A673 (cell line): ENCODE results near the gene LTBR. TPM values are rescaled to one million over a fixed set of nuclear protein-coding genes. Genes with fewer than 3 reads are reported as not detected.
A peak's percentile ranks its signal among the peaks of the same experiment; 100 is the strongest.

Experiments
- BruUV-seq: library from RNA; stranded (reverse); fragments of 400-500 nt; replicated peaks from 2 replicates; lab custom pipeline; 2021; lab: Mats Ljungman, UMichigan
- CTCF ChIA-PET: fragments of 300-600 bp; sonication (Branson Sonifier 250); formaldehyde crosslinking; loops from one replicate; lab custom pipeline; 2022; ENCODE audit warnings: antibody characterized with exemption; lab: Charles Lee
- POLR2A ChIA-PET: fragments of 300-600 bp; sonication (Branson Sonifier 250); formaldehyde crosslinking; loops from one replicate; lab custom pipeline; 2022; ENCODE audit warnings: antibody characterized with exemption; ENCODE audit not compliant: low non-redundant PET; lab: Charles Lee
- DNase-seq: peaks from one replicate; pipeline ENCODE4 v3.0.0-alpha.2; 2015; ENCODE audit warnings: low spot score
- H3K27ac ChIP-seq: fragments of 200-600 bp; sonication (generic); 2 replicates; pipeline ENCODE4 v1.5.1; 2016; ENCODE audit warnings: mixed run types, low read depth, mild to moderate bottlenecking, mixed read lengths, antibody characterized with exemption, low read length; ENCODE audit not compliant: poor library complexity, severe bottlenecking
- H3K27me3 ChIP-seq: fragments of 200-600 bp; sonication (generic); replicated peaks from 2 replicates; pipeline ENCODE4 v1.6.1; 2017; ENCODE audit warnings: mixed run types, low read depth, mild to moderate bottlenecking, mixed read lengths, antibody characterized with exemption, low read length; ENCODE audit not compliant: insufficient read depth, poor library complexity
- H3K36me3 ChIP-seq: fragments of 200-600 bp; sonication (generic); 2 replicates; pipeline ENCODE4 v1.6.1; 2016; ENCODE audit warnings: mixed run types, mild to moderate bottlenecking, mixed read lengths, antibody characterized with exemption, low read length; ENCODE audit not compliant: insufficient read depth, poor library complexity, severe bottlenecking
- H3K4me1 ChIP-seq: fragments of 200-600 bp; sonication (generic); 2 replicates; pipeline ENCODE4 v1.6.1; 2017; ENCODE audit warnings: mixed run types, mild to moderate bottlenecking, mixed read lengths, antibody characterized with exemption, low read length; ENCODE audit not compliant: insufficient read depth, poor library complexity, severe bottlenecking
- H3K4me3 ChIP-seq: fragments of 200-600 bp; sonication (generic); 2 replicates; pipeline ENCODE4 v1.5.1; 2016; ENCODE audit warnings: low read depth, mixed run types, mild to moderate bottlenecking, mixed read lengths, low read length; ENCODE audit not compliant: poor library complexity, severe bottlenecking
- H3K9me3 ChIP-seq: fragments of 200-600 bp; sonication (generic); 2 replicates; pipeline ENCODE4 v1.6.1; 2016; ENCODE audit warnings: mixed run types, low read depth, mild to moderate bottlenecking, mixed read lengths, antibody characterized with exemption, low read length; ENCODE audit not compliant: poor library complexity, severe bottlenecking
- CTCF ChIP-seq: fragments of 300-800, 200-600 bp; sonication (generic); conservative IDR thresholded peaks from 2 replicates; pipeline ENCODE4 v1.5.1; 2017; ENCODE audit warnings: low read depth, mild to moderate bottlenecking, antibody characterized with exemption, low read length, moderate library complexity, mixed read lengths
- EZH2 ChIP-seq: fragments of 200-600 bp; sonication (generic); IDR thresholded peaks from 2 replicates; pipeline ENCODE4 v1.6.1; 2017; ENCODE audit warnings: borderline replicate concordance, low read depth, mild to moderate bottlenecking, mixed read lengths, antibody characterized with exemption, low read length; ENCODE audit not compliant: poor library complexity, severe bottlenecking
- intact Hi-C: fragments of 100-400 bp; cut with micrococcal nuclease; formaldehyde crosslinking; loops from one replicate; pipeline ENCODE4 v1.10.0; 2022; ENCODE audit not compliant: unreplicated experiment
- total RNA-seq: library from RNA; stranded (reverse); gene quantifications from 2 replicates; pipeline ENCODE4 v1.2.3, GENCODE V29; 2021

Gene LTBR
- total RNA-seq, 1 experiment from 2014 or later = 27.5 TPM

DNA sequence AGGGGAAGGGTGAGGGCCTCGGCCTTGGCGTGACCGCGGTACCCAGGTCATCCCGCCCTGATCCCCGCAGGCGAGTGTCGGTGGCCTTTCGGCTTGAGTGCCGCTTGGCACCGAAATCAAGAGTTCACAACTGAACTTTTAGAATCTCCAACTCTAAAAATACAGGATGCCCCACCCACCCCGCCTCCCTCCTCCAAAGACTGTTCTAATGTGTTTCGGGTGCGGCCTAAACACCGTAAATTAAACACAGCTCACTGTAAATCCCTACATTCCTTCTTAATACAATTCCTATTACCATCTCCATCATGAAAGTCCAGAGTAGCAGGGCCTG, 20.0 kb upstream of the LTBR start:
- no TSS peak for BruUV-seq
- Histone ChIP-seq H3K4me3 (no peak overlapping the region), H3K9me3 (no peaks in the 10 kb centered on the region), H3K27me3 (no peaks in the 10 kb centered on the region), H3K4me1 (peaks cover 15% of the 10 kb centered on the region), H3K36me3 (no peaks in the 10 kb centered on the region), H3K27ac (no peak overlapping the region)
- no peak for DNase-seq
- CTCF ChIA-PET = no interaction called here
- POLR2A ChIA-PET = no interaction called here
- TF ChIP-seq CTCF = no peak
- no peak for TF ChIP-seq EZH2
- intact Hi-C loops = no loop called here

- H3K27ac ChIP-seq = no peak overlapping the region
- H3K4me1 ChIP-seq = peaks cover 18% of the 10 kb centered on the region
- ChIA-PET CTCF (interaction anchor here (0.6 to 1.0 kb wide), 2 partner anchors 41 to 42 kb away, joined by 3 read pairs; no protein-coding TSS in a partner anchor), POLR2A (no interaction called here)
- no peak for TF ChIP-seq EZH2
- peak; percentile 47 for TF ChIP-seq CTCF
- intact Hi-C loops = no loop called here
- H3K4me3 ChIP-seq = no peak overlapping the region
- H3K27me3 ChIP-seq = no peaks in the 10 kb centered on the region
- no TSS peak for BruUV-seq
- peak; percentile 76 for DNase-seq
- H3K36me3 ChIP-seq = no peaks in the 10 kb centered on the region
- no peaks in the 10 kb centered on the region for H3K9me3 ChIP-seq
Observed at GRCh38 chr12:6367065-6367968, 16.6 kb upstream of the LTBR start.

DNA sequence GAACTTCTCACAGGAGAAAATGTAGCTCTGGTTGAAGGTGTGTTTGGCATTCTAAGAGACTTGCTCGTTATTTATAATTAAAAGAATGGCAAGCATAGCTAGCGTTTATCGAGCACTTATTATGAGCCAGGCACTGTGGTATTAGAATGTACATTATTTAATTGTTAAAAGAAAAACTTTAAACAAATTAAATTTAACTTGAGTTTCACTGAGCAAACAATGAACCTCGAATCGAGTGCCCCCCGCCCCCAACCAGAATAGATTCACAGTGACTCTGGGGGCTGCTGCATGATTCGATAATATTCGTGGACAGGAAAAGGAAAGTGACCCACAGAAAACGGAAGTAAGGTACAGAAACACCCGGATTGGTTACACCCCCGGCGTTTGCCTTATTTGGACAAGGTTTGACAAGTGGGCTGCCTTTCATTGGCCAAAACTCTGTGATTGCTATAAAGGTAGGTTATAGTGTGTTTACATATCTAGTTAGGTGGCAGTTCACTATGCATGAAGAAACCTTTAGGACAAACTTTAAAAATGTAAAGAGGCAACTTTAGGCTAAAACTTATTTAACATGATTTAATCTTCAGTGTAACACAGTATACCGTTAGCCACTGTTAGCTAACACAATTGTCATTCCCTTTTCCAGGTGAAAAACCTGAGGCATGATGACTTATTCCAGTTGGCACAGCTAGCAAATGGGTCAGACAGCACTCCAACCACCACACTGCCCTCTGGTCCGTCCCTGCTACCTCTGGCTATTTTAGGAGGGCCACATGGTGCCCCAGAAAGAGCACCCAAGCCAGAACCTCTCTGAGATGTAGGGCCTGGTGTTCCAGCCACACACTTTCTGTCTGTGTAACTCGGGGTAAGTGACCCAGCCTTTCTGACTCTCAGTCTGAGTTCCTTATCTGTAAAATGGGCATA, 15.7 kb upstream of the LTBR start:
- no peak for DNase-seq
- intact Hi-C loops = no loop called here

More for the DNA sequence above, 15.7 kb upstream of the LTBR start:
- no TSS peak for BruUV-seq
- ChIA-PET POLR2A (no interaction called here), CTCF (interaction anchor here (0.6 to 1.0 kb wide), 2 partner anchors 41 to 42 kb away, joined by 3 read pairs; no protein-coding TSS in a partner anchor)
- H3K4me3 ChIP-seq = no peak overlapping the region
- H3K36me3 ChIP-seq = no peaks in the 10 kb centered on the region
- peaks cover 19% of the 10 kb centered on the region for H3K4me1 ChIP-seq
- no peak for TF ChIP-seq EZH2
- no peak for TF ChIP-seq CTCF
- no peak overlapping the region for H3K27ac ChIP-seq
- H3K9me3 ChIP-seq = no peaks in the 10 kb centered on the region
- H3K27me3 ChIP-seq = no peaks in the 10 kb centered on the region
